ENCODE results near the gene KLK13.

The KLK13 gene

GRCh38 chr19:51044327-51044726, 20.6 kb downstream of the KLK13 start:
- TF ChIP-seq FOXP2 (optimal IDR thresholded peaks at IDR 0.05; ENCODE audit: borderline replicate concordance, extremely low read depth, extremely low read length, insufficient read depth) (no peak), REST (IDR thresholded peaks at IDR 0.05; ENCODE audit: insufficient read depth in 1 of 2, low read depth in 2 of 2, low read length in 2 of 2) (no peak), TAF1 (IDR thresholded peaks at IDR 0.05; ENCODE audit: borderline replicate concordance, insufficient read depth, low read length) (no peak), POLR2AphosphoS5 (IDR thresholded peaks at IDR 0.05; ENCODE audit: low read depth, low read length) (no peak), SIN3A (IDR thresholded peaks at IDR 0.05; ENCODE audit: borderline replicate concordance, insufficient read depth, low read length) (no peak)

- TF ChIP-seq TAF1 (IDR thresholded peaks at IDR 0.05; ENCODE audit: borderline replicate concordance, insufficient read depth, low read length), result no peak
- TF ChIP-seq SIN3A (IDR thresholded peaks at IDR 0.05; ENCODE audit: borderline replicate concordance, insufficient read depth, low read length), result no peak
- no peak for TF ChIP-seq FOXP2 (optimal IDR thresholded peaks at IDR 0.05; ENCODE audit: borderline replicate concordance, extremely low read depth, extremely low read length, insufficient read depth)
- no peak for TF ChIP-seq POLR2AphosphoS5 (IDR thresholded peaks at IDR 0.05; ENCODE audit: low read depth, low read length)
- no peak for TF ChIP-seq REST (IDR thresholded peaks at IDR 0.05; ENCODE audit: insufficient read depth in 1 of 2, low read depth in 2 of 2, low read length in 2 of 2)
These were observed 21.4 kb downstream of the KLK13 start for GRCh38 chr19:51043497-51043896.

- TF ChIP-seq TAF1 (IDR thresholded peaks at IDR 0.05; ENCODE audit: borderline replicate concordance, insufficient read depth, low read length) (no peak), SIN3A (IDR thresholded peaks at IDR 0.05; ENCODE audit: borderline replicate concordance, insufficient read depth, low read length) (no peak), POLR2AphosphoS5 (IDR thresholded peaks at IDR 0.05; ENCODE audit: low read depth, low read length) (no peak), REST (IDR thresholded peaks at IDR 0.05; ENCODE audit: insufficient read depth in 1 of 2, low read depth in 2 of 2, low read length in 2 of 2) (no peak), FOXP2 (optimal IDR thresholded peaks at IDR 0.05; ENCODE audit: borderline replicate concordance, extremely low read depth, extremely low read length, insufficient read depth) (no peak)
These were observed 24.7 kb downstream of the KLK13 start for GRCh38 chr19:51040151-51040550.

GRCh38 chr19:51036519-51036918, 28.4 kb downstream of the KLK13 start:
- TF ChIP-seq TAF1 (IDR thresholded peaks at IDR 0.05; ENCODE audit: borderline replicate concordance, insufficient read depth, low read length), result no peak
- TF ChIP-seq REST (IDR thresholded peaks at IDR 0.05; ENCODE audit: insufficient read depth in 1 of 2, low read depth in 2 of 2, low read length in 2 of 2), result no peak
- TF ChIP-seq FOXP2 (optimal IDR thresholded peaks at IDR 0.05; ENCODE audit: borderline replicate concordance, extremely low read depth, extremely low read length, insufficient read depth), result no peak
- no peak for TF ChIP-seq POLR2AphosphoS5 (IDR thresholded peaks at IDR 0.05; ENCODE audit: low read depth, low read length)
- no peak for TF ChIP-seq SIN3A (IDR thresholded peaks at IDR 0.05; ENCODE audit: borderline replicate concordance, insufficient read depth, low read length)

GRCh38 chr19:51034704-51035103, 30.2 kb downstream of the KLK13 start, which contains the start of gene KLK12:
Gene KLK12, minus strand, starts transcription at chr19:51035002. Its CDS starts 381 bp downstream, at chr19:51034621.
- TF ChIP-seq POLR2AphosphoS5 (IDR thresholded peaks at IDR 0.05; ENCODE audit: low read depth, low read length), result no peak
- no peak for TF ChIP-seq SIN3A (IDR thresholded peaks at IDR 0.05; ENCODE audit: borderline replicate concordance, insufficient read depth, low read length)
- TF ChIP-seq FOXP2 (optimal IDR thresholded peaks at IDR 0.05; ENCODE audit: borderline replicate concordance, extremely low read depth, extremely low read length, insufficient read depth), result no peak
- TF ChIP-seq REST (IDR thresholded peaks at IDR 0.05; ENCODE audit: insufficient read depth in 1 of 2, low read depth in 2 of 2, low read length in 2 of 2), result no peak
- TF ChIP-seq TAF1 (IDR thresholded peaks at IDR 0.05; ENCODE audit: borderline replicate concordance, insufficient read depth, low read length), result no peak
